Measurements from ENCODE around the gene TADA3. TPM values are rescaled to one million over a fixed set of nuclear protein-coding genes. Genes with fewer than 3 reads are reported as not detected.

The TADA3 gene
- total and polyA plus RNA-seq, 8 donors = 13.2 to 29.1 (median 20.1) TPM

DNA sequence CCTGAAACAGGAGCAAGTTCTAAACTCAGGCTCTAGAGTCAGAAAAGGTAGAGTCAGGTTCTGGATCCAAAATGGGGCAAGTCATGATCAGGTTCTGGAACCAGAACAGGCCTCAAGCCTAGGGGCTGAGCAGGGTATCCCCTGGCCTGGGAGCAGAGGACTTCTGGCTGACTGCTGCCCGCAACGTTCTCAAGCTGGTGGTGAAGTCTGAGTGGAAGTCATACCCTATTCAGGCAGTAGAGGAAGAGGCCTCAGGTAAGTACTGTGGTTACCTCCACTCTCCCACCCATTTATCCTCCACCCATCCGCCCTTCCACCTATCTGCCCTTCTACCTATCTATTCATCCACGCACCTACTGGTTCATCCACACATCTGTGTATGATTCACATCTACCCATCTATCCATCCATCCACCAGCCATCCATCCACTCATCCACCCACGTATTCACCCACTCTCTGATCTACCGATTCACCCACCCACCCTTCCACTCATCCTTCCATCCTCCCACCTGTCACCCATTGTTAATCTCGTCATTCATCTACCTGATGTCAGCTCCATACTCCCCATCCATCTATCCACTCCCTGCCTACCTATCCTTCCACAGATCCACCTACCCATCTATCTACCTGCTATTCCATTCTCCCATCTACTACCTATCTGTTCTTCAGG lies 26.5 kb upstream of the TADA3 start:
- H3K36me3 ChIP-seq = no peaks in the 10 kb centered on the region
- intact Hi-C loops (cut with DNase I) = no loop called here
- WGBS, 2 donors = 73 to 79% methylated on average over 7 of the region's 7 CpGs
- H3K27me3 ChIP-seq = no peaks in the 10 kb centered on the region
- no peak overlapping the region for H3K4me3 ChIP-seq
- FAIRE-seq (no peak), DNase-seq (no peak), ATAC-seq (no peak)
- no peak overlapping the region for H3K27ac ChIP-seq
- TF ChIP-seq, protein P1, sequence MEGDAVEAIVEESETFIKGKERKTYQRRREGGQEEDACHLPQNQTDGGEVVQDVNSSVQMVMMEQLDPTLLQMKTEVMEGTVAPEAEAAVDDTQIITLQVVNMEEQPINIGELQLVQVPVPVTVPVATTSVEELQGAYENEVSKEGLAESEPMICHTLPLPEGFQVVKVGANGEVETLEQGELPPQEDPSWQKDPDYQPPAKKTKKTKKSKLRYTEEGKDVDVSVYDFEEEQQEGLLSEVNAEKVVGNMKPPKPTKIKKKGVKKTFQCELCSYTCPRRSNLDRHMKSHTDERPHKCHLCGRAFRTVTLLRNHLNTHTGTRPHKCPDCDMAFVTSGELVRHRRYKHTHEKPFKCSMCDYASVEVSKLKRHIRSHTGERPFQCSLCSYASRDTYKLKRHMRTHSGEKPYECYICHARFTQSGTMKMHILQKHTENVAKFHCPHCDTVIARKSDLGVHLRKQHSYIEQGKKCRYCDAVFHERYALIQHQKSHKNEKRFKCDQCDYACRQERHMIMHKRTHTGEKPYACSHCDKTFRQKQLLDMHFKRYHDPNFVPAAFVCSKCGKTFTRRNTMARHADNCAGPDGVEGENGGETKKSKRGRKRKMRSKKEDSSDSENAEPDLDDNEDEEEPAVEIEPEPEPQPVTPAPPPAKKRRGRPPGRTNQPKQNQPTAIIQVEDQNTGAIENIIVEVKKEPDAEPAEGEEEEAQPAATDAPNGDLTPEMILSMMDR (IDR thresholded peaks at IDR 0.05) = no peak
- no peaks in the 10 kb centered on the region for H3K9me3 ChIP-seq
- H3K4me1 ChIP-seq = no peaks in the 10 kb centered on the region

- Histone ChIP-seq H3K27me3 (no peaks in the 10 kb centered on the region), H3K36me3 (no peaks in the 10 kb centered on the region), H3K4me1 (no peaks in the 10 kb centered on the region), H3K9me3 (no peaks in the 10 kb centered on the region), H3K27ac (no peak overlapping the region), H3K4me3 (no peak overlapping the region)
- WGBS, 2 donors = 87 to 91% methylated on average over 6 of the region's 6 CpGs
- intact Hi-C loops (cut with DNase I) = no loop called here
- FAIRE-seq (no peak), DNase-seq (no peak), ATAC-seq (no peak)
- TF ChIP-seq, protein P1 (IDR thresholded peaks at IDR 0.05) = no peak
These were observed 25.2 kb upstream of the TADA3 start for GRCh38 chr3:9817436-9817835.

DNA sequence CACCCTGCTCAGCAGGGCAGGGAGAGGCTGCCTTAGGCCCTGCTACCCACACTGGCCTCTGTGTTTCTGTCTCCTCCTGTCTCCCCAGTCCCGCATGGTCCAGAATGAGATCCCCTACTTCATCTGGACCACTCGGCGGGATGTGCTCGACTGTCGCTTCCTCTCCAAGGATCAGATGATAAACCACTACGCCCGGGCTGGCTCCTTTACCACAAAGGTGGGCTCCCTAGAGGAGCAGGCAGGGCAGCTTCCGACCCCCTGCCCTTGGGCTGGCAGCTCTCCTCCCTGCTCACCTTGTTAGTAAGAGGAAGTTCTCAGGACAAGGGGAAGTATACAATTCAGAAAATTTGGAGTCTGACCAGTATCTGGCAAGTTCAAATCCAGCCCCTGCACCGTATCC lies 23.7 kb upstream of the TADA3 start:
- Histone ChIP-seq H3K36me3 (no peaks in the 10 kb centered on the region), H3K27me3 (no peaks in the 10 kb centered on the region), H3K4me3 (no peak overlapping the region), H3K4me1 (no peaks in the 10 kb centered on the region), H3K9me3 (no peaks in the 10 kb centered on the region), H3K27ac (no peak overlapping the region)
- TF ChIP-seq, protein P1 (IDR thresholded peaks at IDR 0.05) = no peak
- WGBS, 2 donors = 83 to 91% methylated on average over 9 of the region's 9 CpGs
- ATAC-seq (no peak), DNase-seq (no peak), FAIRE-seq (no peak)
- intact Hi-C loops (cut with DNase I) = no loop called here

GRCh38 chr3:9812870-9813483 lies 20.7 kb upstream of the TADA3 start:
- Histone ChIP-seq H3K4me3 (no peak overlapping the region), H3K4me1 (peaks cover 0 to 13% (median 5%) of the 10 kb centered on the region in 3 donors), H3K27ac (no peak overlapping the region), H3K36me3 (no peaks in the 10 kb centered on the region), H3K27me3 (no peaks in the 10 kb centered on the region), H3K9me3 (no peaks in the 10 kb centered on the region)
- WGBS, 2 donors = 91 to 95% methylated on average over 9 of the region's 9 CpGs
- no peak for ATAC-seq
- FAIRE-seq = no peak
- intact Hi-C loops (cut with DNase I) = no loop called here
- DNase-seq = no peak
- TF ChIP-seq, protein P1 (IDR thresholded peaks at IDR 0.05) = no peak

DNA sequence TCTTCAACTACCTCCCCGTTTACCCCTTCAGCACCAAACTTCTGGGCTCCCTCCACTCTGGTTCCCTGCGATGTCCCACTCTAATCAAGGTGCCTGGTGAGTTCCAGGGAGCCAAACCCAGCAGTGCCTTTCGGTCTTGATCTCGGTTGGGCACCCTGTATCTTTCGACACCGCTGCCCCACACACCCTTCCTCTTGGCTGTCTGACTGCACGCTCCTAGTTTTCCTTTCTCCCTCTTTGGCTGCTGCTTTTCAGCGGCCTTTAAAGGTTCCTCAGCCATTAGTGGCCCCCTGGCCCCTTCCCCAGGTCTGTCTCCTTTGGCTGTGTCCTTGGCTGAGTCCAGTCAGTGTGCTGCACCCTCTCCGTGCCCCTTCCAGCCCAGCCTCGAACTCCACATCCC lies 18.6 kb upstream of the TADA3 start:
- Histone ChIP-seq H3K36me3 (peaks cover 0 to under 1% (median 0%) of the 10 kb centered on the region in 3 donors), H3K27me3 (no peaks in the 10 kb centered on the region), H3K4me3 (peak overlapping the region in 2 of 4 donors; percentile 76 to 84), H3K9me3 (no peaks in the 10 kb centered on the region), H3K27ac (no peak overlapping the region), H3K4me1 (peaks cover 0 to 13% (median 5%) of the 10 kb centered on the region in 3 donors)
- ATAC-seq = no peak
- TF ChIP-seq, protein P1 (IDR thresholded peaks at IDR 0.05) = no peak
- FAIRE-seq = no peak
- no peak for DNase-seq
- 69 to 76% methylated on average over 10 of the region's 10 CpGs for WGBS, 2 donors
- intact Hi-C loops (cut with DNase I) = no loop called here
